Activated naive CD4-positive, alpha-beta T cell treated with anti-CD3 and anti-CD28 coated beads, Interleukin-2, amount 50 U/mL, for 72 hours (primary cell): ENCODE measurements around the gene PSMB2. TPM values are rescaled to one million over a fixed set of nuclear protein-coding genes. Genes with fewer than 3 reads are reported as not detected.
"Not testable (repeated sequence)": the region's sequence is repeated elsewhere in the genome, so short reads cannot be mapped to it uniquely, and the experiment has no call there.

Experiments used
- ATAC-seq, 2 donors: fragments of 150-1000 bp; cut with Tn5 transposase; 2 replicates each; pipeline ENCODE4 v1.10.0; 2021; ENCODE audit warnings: mild to moderate bottlenecking in 2 of 2, moderate library complexity in 2 of 2
- DNase-seq, 2 donors: peaks; one replicate each; pipeline ENCODE4 v3.0.0; 2021 to 2022; ENCODE audit warnings: low spot score in 2 of 2
- H3K27ac Mint-ChIP-seq, 2 donors: one replicate each; pipeline ENCODE4 v1.8.0; 2022; ENCODE audit warnings: mild to moderate bottlenecking in 2 of 2, mixed read lengths in 2 of 2
- H3K36me3 Mint-ChIP-seq, 2 donors: one replicate each; pipeline ENCODE4 v1.8.0; 2022; ENCODE audit warnings: mixed read lengths in 2 of 2
- H3K9me3 Mint-ChIP-seq, 2 donors: one replicate each; pipeline ENCODE4 v1.8.0; 2022; ENCODE audit warnings: mixed read lengths in 2 of 2
- total RNA-seq, 2 donors: library from RNA; stranded (reverse); gene quantifications; one replicate each; pipeline ENCODE4 v1.2.3, GENCODE V29; 2022

PSMB2 gene
- total RNA-seq = 10 to 100 TPM; 87.0 to 98.8 TPM

GRCh38 chr1:35641233-35641866 is at the start of gene PSMB2:
Gene PSMB2, minus strand, starts transcription at chr1:35641526. Its CDS starts 94 bp downstream, at chr1:35641432.
- peak; percentile 94 to 95 for DNase-seq
- peak within 1 kb of the TSS; percentile 93 to 100 for H3K27ac Mint-ChIP-seq
- H3K9me3 Mint-ChIP-seq = no peaks in the 10 kb centered on the region
- ATAC-seq = peak; percentile 94 to 95
- H3K36me3 Mint-ChIP-seq = peaks cover 14 to 21% of the 10 kb centered on the region in 2 donors

- ATAC-seq (no peak), DNase-seq (no peak)
- no peak overlapping the region for H3K27ac Mint-ChIP-seq
- no peaks in the 10 kb centered on the region for H3K9me3 Mint-ChIP-seq
- no peaks in the 10 kb centered on the region for H3K36me3 Mint-ChIP-seq
Measured at GRCh38 chr1:35691080-35691479, 49.8 kb upstream of the PSMB2 start.

- DNase-seq, ATAC-seq, H3K27ac Mint-ChIP-seq, H3K9me3 Mint-ChIP-seq, H3K36me3 Mint-ChIP-seq: not testable (repeated sequence)
Measured at GRCh38 chr1:35690103-35690502, 48.8 kb upstream of the PSMB2 start.

GRCh38 chr1:35688161-35688560 is 46.8 kb upstream of the PSMB2 start:
- DNase-seq (no peak), ATAC-seq (no peak)
- no peaks in the 10 kb centered on the region for H3K9me3 Mint-ChIP-seq
- no peaks in the 10 kb centered on the region for H3K36me3 Mint-ChIP-seq
- peak overlapping the region; percentile 11 to 43 for H3K27ac Mint-ChIP-seq

DNA sequence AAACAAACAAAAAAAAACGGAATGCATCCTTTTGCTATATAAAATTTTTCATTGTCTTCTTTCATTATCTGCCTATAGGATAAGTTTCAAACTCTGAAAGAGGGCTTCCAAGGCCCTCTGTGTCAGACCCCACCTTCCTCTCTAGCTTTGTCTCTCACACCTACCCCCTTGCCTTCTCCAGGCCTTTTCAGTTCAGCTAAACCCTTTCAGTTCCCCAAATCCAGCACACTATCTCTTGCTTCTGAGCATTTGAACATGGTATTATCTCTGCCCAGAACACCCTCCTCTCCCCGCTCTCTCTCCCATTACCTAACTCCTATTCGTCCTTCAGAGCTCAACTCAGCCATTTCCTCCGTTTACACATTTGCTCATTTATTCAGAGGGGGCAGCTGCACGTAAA is 41.7 kb upstream of the PSMB2 start:
- ATAC-seq = no peak
- DNase-seq = no peak
- H3K9me3 Mint-ChIP-seq = no peaks in the 10 kb centered on the region
- no peak overlapping the region for H3K27ac Mint-ChIP-seq
- no peaks in the 10 kb centered on the region for H3K36me3 Mint-ChIP-seq

GRCh38 chr1:35680271-35680670 is 38.9 kb upstream of the PSMB2 start:
- no peaks in the 10 kb centered on the region for H3K36me3 Mint-ChIP-seq
- H3K27ac Mint-ChIP-seq = no peak overlapping the region
- H3K9me3 Mint-ChIP-seq = no peaks in the 10 kb centered on the region
- no peak for DNase-seq
- ATAC-seq = no peak

GRCh38 chr1:35675773-35676172 is 34.4 kb upstream of the PSMB2 start:
- no peaks in the 10 kb centered on the region for H3K36me3 Mint-ChIP-seq
- no peak overlapping the region for H3K27ac Mint-ChIP-seq
- DNase-seq = no peak
- no peak for ATAC-seq
- no peaks in the 10 kb centered on the region for H3K9me3 Mint-ChIP-seq

GRCh38 chr1:35674111-35674510 is 32.8 kb upstream of the PSMB2 start:
- DNase-seq (no peak), ATAC-seq (no peak)
- H3K36me3 Mint-ChIP-seq = no peaks in the 10 kb centered on the region
- H3K27ac Mint-ChIP-seq = no peak overlapping the region
- H3K9me3 Mint-ChIP-seq = no peaks in the 10 kb centered on the region

GRCh38 chr1:35672116-35672515 is 30.8 kb upstream of the PSMB2 start:
- no peak overlapping the region for H3K27ac Mint-ChIP-seq
- H3K36me3 Mint-ChIP-seq = no peaks in the 10 kb centered on the region
- DNase-seq = no peak

GRCh38 chr1:35668506-35668905 is 27.2 kb upstream of the PSMB2 start:
- ATAC-seq (no peak), DNase-seq (no peak)
- no peak overlapping the region for H3K27ac Mint-ChIP-seq
- no peaks in the 10 kb centered on the region for H3K36me3 Mint-ChIP-seq
- no peaks in the 10 kb centered on the region for H3K9me3 Mint-ChIP-seq

More at GRCh38 chr1:35672116-35672515, 30.8 kb upstream of the PSMB2 start:
- ATAC-seq = no peak
- no peaks in the 10 kb centered on the region for H3K9me3 Mint-ChIP-seq

GRCh38 chr1:35666916-35667315 is 25.6 kb upstream of the PSMB2 start:
- DNase-seq = no peak
- Mint-ChIP-seq H3K36me3 (no peaks in the 10 kb centered on the region), H3K27ac (no peak overlapping the region), H3K9me3 (no peaks in the 10 kb centered on the region)
- no peak for ATAC-seq

DNA sequence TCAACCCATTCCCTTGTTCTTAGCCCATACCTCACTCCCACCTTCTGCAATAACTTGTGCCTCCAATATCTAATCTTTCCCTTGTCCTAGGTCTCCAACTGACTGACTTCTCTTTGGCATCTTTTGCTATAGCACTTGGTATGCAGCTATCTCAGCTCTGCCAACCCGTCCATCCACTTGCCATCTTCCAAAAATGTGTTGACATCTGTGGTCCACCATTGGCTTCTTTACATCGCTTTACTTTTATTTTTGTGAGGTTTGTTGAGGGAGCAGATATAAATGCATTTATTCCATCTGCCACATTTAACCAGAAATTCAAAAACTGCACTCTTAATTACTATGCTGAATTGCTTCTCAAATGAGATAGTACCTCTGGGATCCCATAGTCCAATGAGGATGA is 24.9 kb upstream of the PSMB2 start:
- ATAC-seq (no peak), DNase-seq (no peak)
- no peaks in the 10 kb centered on the region for H3K36me3 Mint-ChIP-seq
- no peak overlapping the region for H3K27ac Mint-ChIP-seq
- H3K9me3 Mint-ChIP-seq = no peaks in the 10 kb centered on the region

DNA sequence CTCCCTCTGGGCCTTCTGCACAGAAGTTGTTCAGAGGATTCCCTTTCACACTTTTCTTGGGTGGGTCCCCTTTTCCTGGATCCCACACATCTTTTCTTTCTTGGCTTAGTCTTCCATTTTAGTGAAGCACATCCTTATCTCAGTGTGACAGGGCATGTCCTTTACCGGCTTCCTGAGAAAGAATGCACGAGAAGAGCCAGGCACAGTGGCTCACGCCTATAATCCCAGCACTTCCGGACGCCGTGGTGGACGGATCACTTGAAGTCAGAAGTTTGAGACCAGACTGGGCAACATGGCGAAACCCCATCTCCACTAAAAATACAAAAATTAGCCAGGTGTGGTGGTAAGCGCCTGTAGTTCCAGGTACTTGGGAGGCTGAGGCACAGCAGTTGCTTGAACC is 22.1 kb upstream of the PSMB2 start:
- Mint-ChIP-seq H3K36me3 (no peaks in the 10 kb centered on the region), H3K27ac (no peak overlapping the region), H3K9me3 (peaks cover 0 to 4% of the 10 kb centered on the region in 2 donors)
- DNase-seq = no peak
- no peak for ATAC-seq

GRCh38 chr1:35661474-35661795 is 20.1 kb upstream of the PSMB2 start:
- DNase-seq = no peak
- Mint-ChIP-seq H3K27ac (no peak overlapping the region), H3K36me3 (no peaks in the 10 kb centered on the region), H3K9me3 (peaks cover 0 to 4% of the 10 kb centered on the region in 2 donors)
- ATAC-seq = no peak

- Mint-ChIP-seq H3K27ac (no peak overlapping the region), H3K9me3 (peaks cover 0 to 4% of the 10 kb centered on the region in 2 donors), H3K36me3 (no peaks in the 10 kb centered on the region)
- ATAC-seq (no peak), DNase-seq (no peak)
Measured at GRCh38 chr1:35660581-35661473, 19.5 kb upstream of the PSMB2 start.

DNA sequence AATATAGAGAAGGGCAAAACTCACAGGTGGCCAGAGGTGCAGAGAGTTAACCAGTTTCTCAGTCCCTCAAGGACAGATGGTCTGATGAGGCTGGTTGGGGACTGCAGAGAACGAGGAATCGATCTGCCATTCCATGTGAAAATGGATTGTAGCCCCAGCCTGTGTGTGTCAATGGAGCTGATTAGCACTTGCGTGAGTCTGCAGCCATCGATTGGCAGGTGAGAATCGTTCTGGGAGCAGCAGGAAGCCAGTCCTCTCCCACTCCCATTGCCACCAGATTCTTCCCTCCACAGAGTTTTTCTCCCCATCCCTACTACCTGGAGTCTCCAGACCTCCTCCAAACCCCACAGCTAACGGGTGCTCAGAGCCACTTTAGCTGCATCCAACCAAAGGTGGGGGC is 18.3 kb upstream of the PSMB2 start:
- Mint-ChIP-seq H3K9me3 (peaks cover 0 to 4% of the 10 kb centered on the region in 2 donors), H3K27ac (no peak overlapping the region), H3K36me3 (no peaks in the 10 kb centered on the region)
- ATAC-seq (no peak), DNase-seq (no peak)

GRCh38 chr1:35657851-35658250 is 16.5 kb upstream of the PSMB2 start:
- H3K9me3 Mint-ChIP-seq = peaks cover 0 to 4% of the 10 kb centered on the region in 2 donors
- ATAC-seq (no peak), DNase-seq (no peak)
- H3K36me3 Mint-ChIP-seq = no peaks in the 10 kb centered on the region
- no peak overlapping the region for H3K27ac Mint-ChIP-seq

GRCh38 chr1:35656863-35657232 is 15.5 kb upstream of the PSMB2 start:
- ATAC-seq = no peak
- no peak overlapping the region for H3K27ac Mint-ChIP-seq
- no peaks in the 10 kb centered on the region for H3K36me3 Mint-ChIP-seq
- peaks cover 0 to 4% of the 10 kb centered on the region in 2 donors for H3K9me3 Mint-ChIP-seq
- DNase-seq = no peak
